Activated CD8-positive, alpha-beta memory T cell treated with anti-CD3 and anti-CD28 coated beads for 36 hours (primary cell): Measurements from ENCODE around the gene ZNF573. TPM values are rescaled to one million over a fixed set of nuclear protein-coding genes. Genes with fewer than 3 reads are reported as not detected.
"Not testable (repeated sequence)": the region's sequence is repeated elsewhere in the genome, so short reads cannot be mapped to it uniquely, and the experiment has no call there.

Experiments
- CTCF ChIA-PET: fragments of 350-600 bp; sonication (Branson Sonifier 250); formaldehyde crosslinking; loops from one replicate; lab custom pipeline; 2021; ENCODE audit warnings: antibody characterized with exemption; lab: Charles Lee
- POLR2A ChIA-PET: fragments of 350-600 bp; sonication (Branson Sonifier 250); formaldehyde crosslinking; loops from one replicate; lab custom pipeline; 2021; ENCODE audit warnings: antibody characterized with exemption; lab: Charles Lee
- total RNA-seq, 2 experiments: library from RNA; stranded (reverse); gene quantifications; one replicate each; pipeline ENCODE4 v1.2.3, GENCODE V29; 2021

The ZNF573 gene
- 10 to 100 TPM in 1 of 2 experiments, 1 to 10 TPM in 1; 7.2 to 11.7 TPM for total RNA-seq

- CTCF ChIA-PET, result interaction anchor here (0.7 to 1.3 kb wide), 2 partner anchors 11 to 16 kb away, joined by 3 to 4 read pairs; no protein-coding TSS in a partner anchor
- POLR2A ChIA-PET, result interaction anchor here (0.5 to 1.6 kb wide), 6 partner anchors 122 to 941 kb away, joined by 3 to 7 read pairs (median 4); partner anchors contain the start of genes ZNF540, ZNF571 and ZNF790
These were observed at the start of gene ZNF573 for GRCh38 chr19:37779127-37780005. ZNF573 (minus strand) TSS chr19:37779586; CDS start chr19:37773729, 5,857 bp downstream.

GRCh38 chr19:37817180-37817981 lies 38.0 kb upstream of the ZNF573 start:
- ChIA-PET POLR2A (no interaction called here), CTCF (no interaction called here)

- CTCF ChIA-PET, POLR2A ChIA-PET: not testable (repeated sequence)
These were observed 36.2 kb upstream of the ZNF573 start for GRCh38 chr19:37815611-37816010.

GRCh38 chr19:37813340-37813739 lies 34.0 kb upstream of the ZNF573 start:
- ChIA-PET CTCF (no interaction called here), POLR2A (no interaction called here)

- POLR2A ChIA-PET, result interaction anchor here (0.7 kb wide), 1 partner anchor 61 kb away, joined by 7 read pairs; no protein-coding TSS in a partner anchor
- CTCF ChIA-PET, result no interaction called here
These were observed 30.0 kb upstream of the ZNF573 start for GRCh38 chr19:37809366-37809765.

- ChIA-PET POLR2A (no interaction called here), CTCF (no interaction called here)
These were observed 24.0 kb upstream of the ZNF573 start for GRCh38 chr19:37803249-37803840.

- POLR2A ChIA-PET, result no interaction called here
- CTCF ChIA-PET, result no interaction called here
These were observed 11.0 kb upstream of the ZNF573 start for GRCh38 chr19:37790244-37790925.

GRCh38 chr19:37778613-37779126 lies 716 bp downstream of the ZNF573 start:
- ChIA-PET POLR2A (interaction anchor here (0.5 to 1.6 kb wide), 4 partner anchors 184 to 1664 kb away, joined by 4 read pairs; partner anchors contain the start of genes POLR2I, ZNF540, ZNF571 and ZNF790), CTCF (interaction anchor here (0.7 kb wide), 2 partner anchors 10 to 12 kb away, joined by 3 to 4 read pairs; no protein-coding TSS in a partner anchor)

- ChIA-PET CTCF (no interaction called here), POLR2A (no interaction called here)
These were observed 8.4 kb downstream of the ZNF573 start for GRCh38 chr19:37770985-37771384.

GRCh38 chr19:37763488-37763887 lies 15.9 kb downstream of the ZNF573 start:
- POLR2A ChIA-PET, result no interaction called here
- CTCF ChIA-PET, result interaction anchor here (1.1 kb wide), 1 partner anchor 16 kb away, joined by 3 read pairs; the partner anchor contains the start of gene ZNF573

GRCh38 chr19:37757683-37758082 lies 21.7 kb downstream of the ZNF573 start:
- POLR2A ChIA-PET, CTCF ChIA-PET: not testable (repeated sequence)

GRCh38 chr19:37738371-37738770 lies 41.0 kb downstream of the ZNF573 start:
- ChIA-PET CTCF (no interaction called here), POLR2A (no interaction called here)

GRCh38 chr19:37725181-37725580 lies 54.2 kb downstream of the ZNF573 start:
- CTCF ChIA-PET, result interaction anchor here (0.6 to 0.7 kb wide), 3 partner anchors 409 to 993 kb away, joined by 3 read pairs; no protein-coding TSS in a partner anchor
- POLR2A ChIA-PET, result no interaction called here

- ChIA-PET CTCF (interaction anchor here (1.0 kb wide), 1 partner anchor 125 kb away, joined by 3 read pairs; the partner anchor contains the start of genes ZNF540 and ZNF571), POLR2A (no interaction called here)
These were observed 59.5 kb downstream of the ZNF573 start for GRCh38 chr19:37719927-37720265.

- ChIA-PET POLR2A (no interaction called here), CTCF (interaction anchor here (1.0 kb wide), 1 partner anchor 124 kb away, joined by 3 read pairs; the partner anchor contains the start of genes ZNF540 and ZNF571)
These were observed 60.1 kb downstream of the ZNF573 start, which contains the start of gene ZNF607 for GRCh38 chr19:37719111-37719926. ZNF607 (minus strand) TSS chr19:37719761; CDS start chr19:37711618, 8,143 bp downstream.

GRCh38 chr19:37718304-37718703 lies 61.1 kb downstream of the ZNF573 start:
- ChIA-PET POLR2A (no interaction called here), CTCF (no interaction called here)

- ChIA-PET POLR2A (no interaction called here), CTCF (no interaction called here)
These were observed 63.2 kb downstream of the ZNF573 start for GRCh38 chr19:37716140-37716539.
